Right lobe of liver (tissue), 6 donors: ENCODE results near the gene GPR158. TPM values are rescaled to one million over a fixed set of nuclear protein-coding genes. Genes with fewer than 3 reads are reported as not detected.

Experiments
- ATAC-seq, 4 donors: fragments of 200-7000 bp; cut with Tn5 transposase; one replicate each; pipeline ENCODE4 v1.9.1; 2020; ENCODE audit warnings: mild to moderate bottlenecking in 4 of 4, moderate library complexity in 4 of 4
- DNase-seq, 3 donors: peaks; one replicate each; pipeline ENCODE4 v3.0.0-alpha.2; 2020
- H3K27ac ChIP-seq, 3 donors: fragments of 200-600 bp; one replicate each; pipeline ENCODE4 v1.8.0; 2022
- H3K27me3 ChIP-seq, 2 donors: fragments of 200-600 bp; one replicate each; pipeline ENCODE4 v1.8.0; 2022
- H3K36me3 ChIP-seq, 4 donors: fragments of 200-600 bp; sonication (generic) in 1 of 4; one replicate each; pipeline versions ENCODE4 v1.5.1 to v1.8.0; 2017 to 2022; ENCODE audit warnings: control low read depth in 1 of 4
- H3K4me1 ChIP-seq, 4 donors: fragments of 200-600 bp; sonication (generic) in 1 of 4; one replicate each; pipeline versions ENCODE4 v1.5.1 to v1.8.0; 2017 to 2022; ENCODE audit warnings: control low read depth in 1 of 4
- H3K4me3 ChIP-seq, 3 donors: fragments of 200-600 bp; one replicate each; pipeline ENCODE4 v1.8.0; 2022
- H3K9me3 ChIP-seq, 4 donors: fragments of 200-600 bp; sonication (generic) in 1 of 4; one replicate each; pipeline versions ENCODE4 v1.5.1 to v1.8.0; 2017 to 2022; ENCODE audit warnings: control low read depth in 1 of 4
- POLR2A ChIP-seq: fragments of 450-650 bp; IDR thresholded peaks from one replicate; pipeline ENCODE4 v1.6.1; 2017; ENCODE audit warnings: antibody characterized with exemption, mild to moderate bottlenecking
- WGBS: methylation state at CpG from one replicate; pipeline ENCODE4 v1.1.6; 2018; ENCODE audit warnings: low coverage, low lambda C conversion rate; ENCODE audit not compliant: insufficient coverage; ENCODE audit errors: missing lambda C conversion rate; 5-methylcytosine and 5-hydroxymethylcytosine counted together
- intact Hi-C, 2 donors: fragments of 100-400 bp; cut with DNase I; formaldehyde crosslinking; loops; one replicate each; pipeline versions ENCODE4 v1.11.2 to v1.14.1; 2022
- total RNA-seq, 6 experiments: library from RNA; depleted of rRNA in 2 of 6; stranded (reverse); fragments of >200 nt in 2 of 6; fragmentation: NEBNext Ultra II Directional in 3 of 6; extraction: Animal tissue kit (Norgen Biotek cat#: 25700) in 3 of 6; gene quantifications; one replicate each; pipeline versions ENCODE4 v1.1.0 to v1.2.4, GENCODE V29; 2016 to 2023
- TF ChIP-seq, protein P1 (sequence below), 4 donors: fragments of 200-600 bp in 3 of 4; fragments of 450-650 bp in 1 of 4; IDR thresholded peaks; one replicate each; pipeline versions ENCODE4 v1.5.1 to v1.8.0; 2016 to 2022; ENCODE audit warnings: antibody characterized with exemption in 4 of 4, mild to moderate bottlenecking in 2 of 4
- donor health status: DM: no; HTN: yes; CAD: no.
- donor health status: DM: no; HTN: no; CAD: no.
- donor health status: DM: no; HTN: no; CAD: no.
- donor health status: DM: no; HTN: yes; CAD: no.
- donor health status: DM: no; HTN: yes; CAD: no.

The GPR158 gene
- total RNA-seq, 6 experiments from 2014 or later: 0.04 to 0.14 TPM; not detected in 4

DNA sequence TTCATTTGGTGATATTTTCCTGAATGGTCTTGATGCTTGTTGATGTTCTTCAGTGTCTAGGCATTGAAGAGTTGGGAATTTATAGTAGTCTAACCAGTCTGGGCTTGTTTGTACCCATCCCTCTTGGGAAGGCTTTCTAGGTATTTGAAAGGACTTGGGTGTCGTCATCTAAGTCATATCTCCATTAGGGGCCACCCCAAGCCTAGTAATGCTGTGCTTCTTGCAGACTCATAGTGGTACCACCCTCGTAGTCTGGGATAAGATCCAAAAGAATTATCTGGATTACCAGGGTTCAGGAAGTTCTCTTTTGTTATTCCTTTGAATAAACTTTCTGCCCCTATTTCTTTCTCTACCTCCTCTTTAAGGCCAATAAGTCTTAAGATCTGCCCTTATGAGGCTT is 439.9 kb downstream of the GPR158 start:
- no peak overlapping the region for H3K4me3 ChIP-seq
- no peaks in the 10 kb centered on the region for H3K27me3 ChIP-seq
- 51% methylated on average over 2 of the region's 2 CpGs for WGBS
- H3K27ac ChIP-seq: no peak overlapping the region
- ATAC-seq (no peak), DNase-seq (no peak)
- H3K36me3 ChIP-seq: no peaks in the 10 kb centered on the region
- H3K4me1 ChIP-seq: no peaks in the 10 kb centered on the region
- H3K9me3 ChIP-seq: no peaks in the 10 kb centered on the region
- intact Hi-C loops: no loop called here
- TF ChIP-seq POLR2A: no peak
- TF ChIP-seq, protein P1, sequence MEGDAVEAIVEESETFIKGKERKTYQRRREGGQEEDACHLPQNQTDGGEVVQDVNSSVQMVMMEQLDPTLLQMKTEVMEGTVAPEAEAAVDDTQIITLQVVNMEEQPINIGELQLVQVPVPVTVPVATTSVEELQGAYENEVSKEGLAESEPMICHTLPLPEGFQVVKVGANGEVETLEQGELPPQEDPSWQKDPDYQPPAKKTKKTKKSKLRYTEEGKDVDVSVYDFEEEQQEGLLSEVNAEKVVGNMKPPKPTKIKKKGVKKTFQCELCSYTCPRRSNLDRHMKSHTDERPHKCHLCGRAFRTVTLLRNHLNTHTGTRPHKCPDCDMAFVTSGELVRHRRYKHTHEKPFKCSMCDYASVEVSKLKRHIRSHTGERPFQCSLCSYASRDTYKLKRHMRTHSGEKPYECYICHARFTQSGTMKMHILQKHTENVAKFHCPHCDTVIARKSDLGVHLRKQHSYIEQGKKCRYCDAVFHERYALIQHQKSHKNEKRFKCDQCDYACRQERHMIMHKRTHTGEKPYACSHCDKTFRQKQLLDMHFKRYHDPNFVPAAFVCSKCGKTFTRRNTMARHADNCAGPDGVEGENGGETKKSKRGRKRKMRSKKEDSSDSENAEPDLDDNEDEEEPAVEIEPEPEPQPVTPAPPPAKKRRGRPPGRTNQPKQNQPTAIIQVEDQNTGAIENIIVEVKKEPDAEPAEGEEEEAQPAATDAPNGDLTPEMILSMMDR (IDR thresholded peaks at IDR 0.05): no peak

DNA sequence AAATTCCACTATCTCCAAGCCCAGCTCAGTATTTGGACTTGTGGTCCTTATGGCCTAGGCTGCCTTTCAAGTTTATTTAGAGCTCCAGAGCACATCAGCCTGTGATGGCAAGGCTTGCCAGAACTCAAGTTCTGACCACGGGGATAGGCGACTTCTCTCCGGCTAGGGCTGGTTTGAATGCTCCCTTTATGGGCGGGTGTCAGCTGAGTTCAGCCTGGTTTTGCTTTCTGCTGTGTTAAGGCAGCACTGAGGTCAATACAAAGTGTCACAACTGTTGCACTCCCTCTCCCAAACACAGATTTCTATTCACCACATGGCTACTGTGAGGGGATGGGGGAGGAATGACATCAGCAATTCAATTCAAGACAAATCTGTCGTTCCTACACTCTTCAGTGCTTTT is 441.1 kb downstream of the GPR158 start:
- TF ChIP-seq POLR2A: no peak
- TF ChIP-seq, protein P1 (IDR thresholded peaks at IDR 0.05): no peak
- no peaks in the 10 kb centered on the region for H3K27me3 ChIP-seq
- DNase-seq (no peak), ATAC-seq (no peak)
- H3K4me1 ChIP-seq: no peaks in the 10 kb centered on the region
- intact Hi-C loops: no loop called here
- H3K4me3 ChIP-seq: no peak overlapping the region
- H3K9me3 ChIP-seq: no peaks in the 10 kb centered on the region
- H3K27ac ChIP-seq: no peak overlapping the region
- 69% methylated on average over 5 of the region's 5 CpGs for WGBS
- no peaks in the 10 kb centered on the region for H3K36me3 ChIP-seq

DNA sequence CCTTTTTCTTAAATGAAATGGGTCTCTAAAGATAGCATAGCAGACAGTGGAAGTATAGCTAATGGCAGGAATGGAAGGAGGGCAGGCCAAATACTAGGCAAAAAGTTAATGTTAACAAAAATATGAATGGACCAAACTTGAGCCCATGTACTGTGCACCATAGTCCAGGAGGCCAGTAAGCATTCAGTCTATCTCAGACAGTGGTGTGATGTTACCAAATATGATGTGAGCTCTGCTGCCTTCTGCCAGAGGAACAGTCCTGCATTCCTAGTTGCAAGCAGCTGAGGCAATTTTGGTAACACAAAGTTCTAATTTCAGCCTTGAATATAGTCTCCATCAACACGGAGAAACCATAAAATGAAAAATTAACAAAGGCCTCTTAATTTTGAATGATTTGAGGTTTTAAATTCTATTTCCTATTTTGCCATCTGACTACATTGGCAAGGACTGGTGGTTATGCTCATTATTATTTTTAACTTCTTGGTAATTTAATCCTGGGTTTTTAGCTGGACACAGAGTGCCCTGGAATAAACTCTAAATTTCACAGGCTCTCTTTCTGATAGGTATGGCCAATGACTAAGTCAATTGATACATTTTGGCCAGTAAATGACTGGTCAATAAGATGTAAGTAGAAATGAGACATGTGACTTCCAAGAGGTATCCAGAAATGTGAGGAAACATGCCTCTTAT is 442.2 kb downstream of the GPR158 start:
- intact Hi-C loops: no loop called here
- TF ChIP-seq, protein P1 (IDR thresholded peaks at IDR 0.05): no peak
- TF ChIP-seq POLR2A: no peak

GRCh38 chr10:25627606-25628005 is 452.8 kb downstream of the GPR158 start:
- no peaks in the 10 kb centered on the region for H3K36me3 ChIP-seq
- WGBS: 68% methylated on average over 3 of the region's 3 CpGs
- TF ChIP-seq, protein P1 (IDR thresholded peaks at IDR 0.05): no peak
- no peak for TF ChIP-seq POLR2A
- ATAC-seq (no peak), DNase-seq (no peak)
- H3K9me3 ChIP-seq: no peaks in the 10 kb centered on the region
- no peak overlapping the region for H3K27ac ChIP-seq
- no peaks in the 10 kb centered on the region for H3K4me1 ChIP-seq
- intact Hi-C loops: no loop called here
- no peak overlapping the region for H3K4me3 ChIP-seq
- H3K27me3 ChIP-seq: no peaks in the 10 kb centered on the region

More for the DNA sequence above, 442.2 kb downstream of the GPR158 start:
- Histone ChIP-seq H3K4me3 (no peak overlapping the region), H3K4me1 (no peaks in the 10 kb centered on the region), H3K27ac (no peak overlapping the region), H3K9me3 (no peaks in the 10 kb centered on the region), H3K27me3 (no peaks in the 10 kb centered on the region), H3K36me3 (no peaks in the 10 kb centered on the region)
- no peak for DNase-seq
- no peak for ATAC-seq
- WGBS: 79% methylated on average over 1 of the region's 1 CpG

GRCh38 chr10:25629333-25629732 is 454.5 kb downstream of the GPR158 start:
- Histone ChIP-seq H3K9me3 (no peaks in the 10 kb centered on the region), H3K36me3 (no peaks in the 10 kb centered on the region), H3K27me3 (no peaks in the 10 kb centered on the region), H3K4me1 (no peaks in the 10 kb centered on the region), H3K4me3 (no peak overlapping the region), H3K27ac (no peak overlapping the region)
- no peak for TF ChIP-seq POLR2A
- TF ChIP-seq, protein P1 (IDR thresholded peaks at IDR 0.05): no peak
- intact Hi-C loops: no loop called here
- DNase-seq: no peak
- ATAC-seq: no peak
